HPDE6-E6E7 (cell line): Measurements from ENCODE around the gene TLN1.

Experiments
- DNase-seq: peaks from one replicate; pipeline ENCODE4 v3.0.0; 2011; ENCODE audit warnings: missing footprints; ENCODE audit errors: extremely low spot score

Gene TLN1

GRCh38 chr9:35732185-35732799 is at the start of gene TLN1, which contains the start of gene CREB3:
TLN1 (minus strand) TSS chr9:35732195; CDS start chr9:35725694, 6,501 bp downstream.
CREB3 (plus strand) TSS chr9:35732666; CDS start chr9:35732773, 107 bp downstream.
- peak; percentile 96 for DNase-seq

- DNase-seq: no peak
Observed at GRCh38 chr9:35781066-35781465, 49.1 kb upstream of the TLN1 start.

- DNase-seq: no peak
Observed at GRCh38 chr9:35778496-35778895, 46.5 kb upstream of the TLN1 start.

- DNase-seq: no peak
Observed at GRCh38 chr9:35776018-35776417, 44.0 kb upstream of the TLN1 start.

GRCh38 chr9:35774907-35775635 is 43.1 kb upstream of the TLN1 start:
- DNase-seq: no peak

- peak; percentile 58 for DNase-seq
Observed at GRCh38 chr9:35771943-35772342, 39.9 kb upstream of the TLN1 start.

- DNase-seq: no peak
Observed at GRCh38 chr9:35771534-35771933, 39.5 kb upstream of the TLN1 start.

- DNase-seq: no peak
Observed at GRCh38 chr9:35771075-35771433, 39.1 kb upstream of the TLN1 start.

- no peak for DNase-seq
Observed at GRCh38 chr9:35769763-35770162, 37.8 kb upstream of the TLN1 start.

- no peak for DNase-seq
Observed at GRCh38 chr9:35767458-35767857, 35.5 kb upstream of the TLN1 start.

GRCh38 chr9:35766997-35767396 is 35.0 kb upstream of the TLN1 start:
- no peak for DNase-seq

- DNase-seq: no peak
Observed at GRCh38 chr9:35763803-35764202, 31.8 kb upstream of the TLN1 start.

GRCh38 chr9:35763181-35763580 is 31.2 kb upstream of the TLN1 start:
- DNase-seq: no peak

- no peak for DNase-seq
Observed at GRCh38 chr9:35760651-35761050, 28.7 kb upstream of the TLN1 start.

- no peak for DNase-seq
Observed at GRCh38 chr9:35759795-35760194, 27.8 kb upstream of the TLN1 start.

GRCh38 chr9:35758475-35759050 is 26.6 kb upstream of the TLN1 start:
- no peak for DNase-seq

GRCh38 chr9:35757892-35758275 is 25.9 kb upstream of the TLN1 start:
- DNase-seq: no peak

GRCh38 chr9:35757226-35757891 is 25.4 kb upstream of the TLN1 start:
- DNase-seq: no peak

GRCh38 chr9:35756275-35757225 is 24.6 kb upstream of the TLN1 start:
- DNase-seq: no peak

GRCh38 chr9:35755071-35755470 is 23.1 kb upstream of the TLN1 start:
- no peak for DNase-seq

- DNase-seq: no peak
Observed at GRCh38 chr9:35754264-35754663, 22.3 kb upstream of the TLN1 start, which contains the start of gene MSMP. MSMP (minus strand) TSS chr9:35754276; CDS start chr9:35754129, 147 bp downstream.
